Activated naive CD8-positive, alpha-beta T cell (primary cell): ENCODE measurements around the gene KRTAP2-3.

ENCODE experiments used
- H3K27ac Mint-ChIP-seq: one replicate; pipeline ENCODE4 v1.8.0; 2021; ENCODE audit warnings: mixed read lengths
- H3K27me3 Mint-ChIP-seq: one replicate; pipeline ENCODE4 v1.8.0; 2021; ENCODE audit warnings: mixed read lengths
- H3K36me3 Mint-ChIP-seq: one replicate; pipeline ENCODE4 v1.8.0; 2021; ENCODE audit warnings: mixed read lengths
- H3K4me1 Mint-ChIP-seq: one replicate; pipeline ENCODE4 v1.8.0; 2021; ENCODE audit warnings: low read depth, mixed read lengths
- H3K4me3 Mint-ChIP-seq: one replicate; pipeline ENCODE4 v1.8.0; 2021; ENCODE audit warnings: mild to moderate bottlenecking, mixed read lengths
- H3K9me3 Mint-ChIP-seq: one replicate; pipeline ENCODE4 v1.8.0; 2021; ENCODE audit warnings: low read depth, mixed read lengths

Gene KRTAP2-3

GRCh38 chr17:41020336-41020735 lies 39.6 kb downstream of the KRTAP2-3 start:
- no peak overlapping the region for H3K27ac Mint-ChIP-seq

GRCh38 chr17:41019415-41019814 lies 40.5 kb downstream of the KRTAP2-3 start:
- Mint-ChIP-seq H3K27me3 (peaks cover 2% of the 10 kb centered on the region), H3K27ac (no peak overlapping the region), H3K4me1 (peaks cover 2% of the 10 kb centered on the region), H3K36me3 (peaks cover 3% of the 10 kb centered on the region), H3K9me3 (no peaks in the 10 kb centered on the region), H3K4me3 (no peak overlapping the region)

More at GRCh38 chr17:41020336-41020735, 39.6 kb downstream of the KRTAP2-3 start:
- H3K4me1 Mint-ChIP-seq, result peaks cover 11% of the 10 kb centered on the region
- H3K4me3 Mint-ChIP-seq, result no peak overlapping the region
- H3K9me3 Mint-ChIP-seq, result no peaks in the 10 kb centered on the region
- peaks cover 4% of the 10 kb centered on the region for H3K27me3 Mint-ChIP-seq
- peaks cover 3% of the 10 kb centered on the region for H3K36me3 Mint-ChIP-seq

DNA sequence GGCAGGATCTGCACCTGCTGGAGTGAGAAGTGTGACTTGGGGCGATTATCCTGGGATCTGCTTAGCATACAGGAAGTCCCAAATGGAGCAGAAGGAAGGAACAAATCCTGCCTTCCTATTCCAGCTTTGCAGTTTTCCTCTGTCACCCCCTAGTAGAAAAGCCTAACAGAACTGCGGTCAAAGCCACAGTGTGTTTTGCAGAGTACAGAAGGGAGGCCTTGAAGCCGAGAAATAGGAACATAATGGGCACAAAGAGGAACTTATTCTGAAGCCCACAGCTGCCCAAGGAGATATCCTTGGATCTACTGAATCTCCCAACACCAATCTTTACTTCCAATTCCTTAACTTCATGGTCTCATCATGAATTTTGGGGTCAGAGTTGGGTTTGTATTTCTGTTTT lies 41.4 kb downstream of the KRTAP2-3 start:
- Mint-ChIP-seq H3K36me3 (peaks cover 3% of the 10 kb centered on the region), H3K4me1 (no peaks in the 10 kb centered on the region), H3K27ac (no peak overlapping the region), H3K27me3 (peaks cover 2% of the 10 kb centered on the region), H3K9me3 (no peaks in the 10 kb centered on the region), H3K4me3 (no peak overlapping the region)

DNA sequence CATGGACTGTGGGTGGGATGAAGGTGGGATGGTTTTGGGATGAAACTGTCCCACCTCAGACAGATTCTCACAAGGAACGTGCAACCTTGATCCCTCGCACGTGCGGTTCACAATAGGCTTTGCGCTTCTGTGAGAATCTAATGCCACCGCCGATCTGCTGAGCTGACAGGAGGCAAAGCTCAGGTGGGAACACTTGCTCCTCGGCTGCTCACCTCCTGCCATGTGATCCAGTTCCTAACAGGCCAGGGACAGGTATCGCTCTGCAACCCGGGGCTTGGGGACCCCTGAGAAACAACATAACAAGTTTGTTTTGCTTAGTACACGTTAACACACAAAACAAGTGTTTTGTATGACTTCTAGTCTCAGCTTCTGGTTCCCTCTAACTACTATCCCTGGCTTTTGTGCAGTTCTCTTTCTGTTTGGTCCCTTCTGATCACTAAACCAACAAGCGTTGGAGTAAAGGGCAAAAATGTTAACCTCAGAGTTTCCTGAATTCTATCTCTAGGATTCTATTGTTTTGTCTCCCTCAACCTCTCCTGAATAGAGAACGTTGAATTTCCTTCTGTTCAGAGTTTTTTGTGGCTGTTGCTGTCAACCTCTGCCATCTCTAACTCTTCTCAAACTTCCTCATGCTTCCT lies 43.2 kb downstream of the KRTAP2-3 start:
- H3K4me3 Mint-ChIP-seq, result no peak overlapping the region
- H3K27me3 Mint-ChIP-seq, result peaks cover 2% of the 10 kb centered on the region
- no peaks in the 10 kb centered on the region for H3K9me3 Mint-ChIP-seq
- H3K27ac Mint-ChIP-seq, result no peak overlapping the region
- H3K36me3 Mint-ChIP-seq, result no peaks in the 10 kb centered on the region
- H3K4me1 Mint-ChIP-seq, result no peaks in the 10 kb centered on the region

GRCh38 chr17:41015454-41015853 lies 44.5 kb downstream of the KRTAP2-3 start:
- Mint-ChIP-seq H3K36me3 (no peaks in the 10 kb centered on the region), H3K27ac (no peak overlapping the region), H3K4me3 (no peak overlapping the region), H3K27me3 (peaks cover 2% of the 10 kb centered on the region), H3K4me1 (no peaks in the 10 kb centered on the region), H3K9me3 (no peaks in the 10 kb centered on the region)

DNA sequence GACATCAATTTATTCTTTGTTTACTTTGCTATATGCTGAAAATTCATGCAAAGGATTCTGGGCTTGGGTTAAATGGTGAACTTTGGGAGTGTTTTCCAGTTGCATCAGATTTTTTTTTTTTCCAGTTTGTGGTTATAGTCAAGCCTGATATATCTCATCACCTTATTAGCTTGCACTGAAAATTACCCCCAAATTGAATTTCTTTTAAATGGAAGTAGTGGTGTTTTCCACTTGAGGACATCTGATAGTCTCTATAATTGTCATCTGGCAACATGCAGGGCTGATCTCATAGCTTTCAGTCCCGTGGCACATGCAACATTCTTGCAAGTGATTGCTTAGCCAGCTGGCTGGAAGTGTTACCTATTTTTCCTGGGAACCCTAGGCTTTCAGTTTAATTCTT lies 46.3 kb downstream of the KRTAP2-3 start:
- no peaks in the 10 kb centered on the region for H3K4me1 Mint-ChIP-seq
- H3K9me3 Mint-ChIP-seq, result no peaks in the 10 kb centered on the region

DNA sequence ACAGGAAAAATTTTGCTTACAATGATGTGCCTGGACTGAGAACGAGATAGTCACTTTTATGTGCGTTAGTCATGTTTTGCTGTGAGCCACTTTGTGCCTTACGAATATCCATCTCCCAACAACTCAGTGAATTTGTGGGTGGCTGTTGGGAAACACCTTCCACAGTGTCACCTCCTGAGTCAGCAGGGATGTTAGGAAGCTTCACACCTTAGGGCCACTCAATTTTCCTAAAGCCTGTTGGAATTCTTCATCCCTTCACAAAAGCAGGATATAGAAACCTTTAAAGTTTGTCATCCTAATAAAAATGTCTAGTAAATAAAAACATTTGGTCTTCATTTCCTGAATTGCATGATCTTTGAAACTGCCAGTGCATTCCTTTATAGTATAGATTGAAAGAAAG lies 46.7 kb downstream of the KRTAP2-3 start:
- peaks cover 2% of the 10 kb centered on the region for H3K27me3 Mint-ChIP-seq
- no peaks in the 10 kb centered on the region for H3K36me3 Mint-ChIP-seq
- H3K27ac Mint-ChIP-seq, result no peak overlapping the region
- H3K9me3 Mint-ChIP-seq, result no peaks in the 10 kb centered on the region
- no peaks in the 10 kb centered on the region for H3K4me1 Mint-ChIP-seq
- no peak overlapping the region for H3K4me3 Mint-ChIP-seq

More for the DNA sequence above, 46.3 kb downstream of the KRTAP2-3 start:
- Mint-ChIP-seq H3K27ac (no peak overlapping the region), H3K4me3 (no peak overlapping the region), H3K36me3 (no peaks in the 10 kb centered on the region), H3K27me3 (peaks cover 2% of the 10 kb centered on the region)

DNA sequence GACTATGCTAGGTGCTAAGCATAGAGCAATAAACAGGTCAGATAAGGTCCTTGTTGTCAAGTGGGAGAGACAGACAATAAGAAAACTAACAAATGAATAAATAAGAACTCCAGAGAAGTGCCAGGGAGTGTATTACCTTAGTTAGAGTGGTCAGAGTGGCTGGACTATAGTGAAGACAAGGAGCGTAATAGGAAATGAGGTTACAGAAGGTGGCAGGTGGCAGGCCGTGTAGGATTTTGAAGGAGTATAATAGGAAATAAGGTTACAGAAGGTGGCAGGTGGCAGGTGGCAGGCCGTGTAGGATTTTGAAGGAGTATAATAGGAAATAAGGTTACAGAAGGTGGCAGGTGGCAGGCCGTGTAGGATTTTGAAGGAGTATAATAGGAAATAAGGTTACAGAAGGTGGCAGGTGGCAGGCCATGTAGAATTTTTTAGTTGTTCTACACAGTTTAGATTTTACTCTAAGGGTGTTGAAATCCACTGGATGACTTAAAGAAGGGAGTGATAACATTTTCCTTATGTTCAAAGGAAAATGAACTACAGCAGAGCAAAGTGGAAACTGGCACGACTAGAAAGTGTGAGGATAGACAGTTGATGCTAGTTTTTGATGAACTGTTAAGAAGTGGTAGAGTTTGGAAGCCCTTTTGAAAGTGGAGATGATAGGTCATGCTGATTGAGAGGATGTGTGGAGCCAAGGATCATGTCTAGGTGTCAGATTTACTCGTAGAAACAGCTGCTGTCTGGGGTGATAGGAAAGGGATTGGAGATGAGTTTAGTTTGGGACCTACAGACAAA lies 47.4 kb downstream of the KRTAP2-3 start:
- Mint-ChIP-seq H3K4me3 (no peak overlapping the region), H3K36me3 (no peaks in the 10 kb centered on the region), H3K27me3 (peaks cover under 1% of the 10 kb centered on the region), H3K27ac (no peak overlapping the region), H3K4me1 (no peaks in the 10 kb centered on the region), H3K9me3 (no peaks in the 10 kb centered on the region)

- no peaks in the 10 kb centered on the region for H3K9me3 Mint-ChIP-seq
Observed at GRCh38 chr17:41010441-41010840, 49.5 kb downstream of the KRTAP2-3 start.

GRCh38 chr17:41009936-41010335 lies 50.0 kb downstream of the KRTAP2-3 start:
- H3K4me3 Mint-ChIP-seq, result no peak overlapping the region
- no peaks in the 10 kb centered on the region for H3K9me3 Mint-ChIP-seq
- H3K27ac Mint-ChIP-seq, result no peak overlapping the region
- no peaks in the 10 kb centered on the region for H3K36me3 Mint-ChIP-seq
- H3K4me1 Mint-ChIP-seq, result no peaks in the 10 kb centered on the region
- no peaks in the 10 kb centered on the region for H3K27me3 Mint-ChIP-seq

More at GRCh38 chr17:41010441-41010840, 49.5 kb downstream of the KRTAP2-3 start:
- no peak overlapping the region for H3K4me3 Mint-ChIP-seq
- no peaks in the 10 kb centered on the region for H3K27me3 Mint-ChIP-seq
- no peak overlapping the region for H3K27ac Mint-ChIP-seq
- no peaks in the 10 kb centered on the region for H3K4me1 Mint-ChIP-seq
- no peaks in the 10 kb centered on the region for H3K36me3 Mint-ChIP-seq

GRCh38 chr17:41009301-41009760 lies 50.6 kb downstream of the KRTAP2-3 start:
- Mint-ChIP-seq H3K4me3 (no peak overlapping the region), H3K36me3 (no peaks in the 10 kb centered on the region), H3K9me3 (no peaks in the 10 kb centered on the region), H3K27ac (no peak overlapping the region), H3K27me3 (no peaks in the 10 kb centered on the region), H3K4me1 (no peaks in the 10 kb centered on the region)
